HL-60 (cell line): ENCODE results near the gene RPL35.
"Not testable (repeated sequence)": the region's sequence is repeated elsewhere in the genome, so short reads cannot be mapped to it uniquely, and the experiment has no call there.

ENCODE experiments used
- DNase-seq, 2 experiments: peaks; one replicate each; pipeline ENCODE4 v3.0.0-alpha.2; 2010 to 2020; ENCODE audit warnings: low read depth in 1 of 2, low spot score in 1 of 2
- H3K27ac ChIP-seq: fragments of 250-450 bp; sonication (Bioruptor Pico); replicated peaks from 2 replicates; pipeline ENCODE4 v1.5.1; 2020; ENCODE audit warnings: mild to moderate bottlenecking, moderate library complexity
- H3K27me3 ChIP-seq: fragments of 250-450 bp; sonication (Bioruptor Pico); 2 replicates; pipeline ENCODE4 v1.5.1; 2021; ENCODE audit warnings: mild to moderate bottlenecking, moderate library complexity; ENCODE audit not compliant: insufficient read depth, poor library complexity, severe bottlenecking
- H3K4me3 ChIP-seq: replicated peaks from 2 replicates; pipeline ENCODE4 v1.5.1; 2011; ENCODE audit warnings: mild to moderate bottlenecking, control low read depth, low read length; ENCODE audit not compliant: insufficient read depth
- GABPA ChIP-seq: IDR thresholded peaks from 2 replicates; pipeline ENCODE4 v1.6.1; 2012; ENCODE audit warnings: low read depth
- POLR2AphosphoS5 ChIP-seq: IDR thresholded peaks from 2 replicates; pipeline ENCODE4 v1.6.1; 2012; ENCODE audit warnings: low read depth
- SPI1 ChIP-seq: IDR thresholded peaks from 2 replicates; pipeline ENCODE4 v1.6.1; 2012; ENCODE audit warnings: low read depth, mild to moderate bottlenecking, borderline replicate concordance
- TF ChIP-seq, protein P1 (sequence below): IDR thresholded peaks from one replicate; pipeline ENCODE4 v1.5.1; 2011; ENCODE audit warnings: low read length, control low read depth, inconsistent platforms; ENCODE audit not compliant: insufficient read depth
- TF ChIP-seq, protein P2 (sequence below): IDR thresholded peaks from 2 replicates; pipeline ENCODE4 v1.6.1; 2012; ENCODE audit warnings: low read depth; ENCODE audit not compliant: insufficient replicate concordance

Gene RPL35

DNA sequence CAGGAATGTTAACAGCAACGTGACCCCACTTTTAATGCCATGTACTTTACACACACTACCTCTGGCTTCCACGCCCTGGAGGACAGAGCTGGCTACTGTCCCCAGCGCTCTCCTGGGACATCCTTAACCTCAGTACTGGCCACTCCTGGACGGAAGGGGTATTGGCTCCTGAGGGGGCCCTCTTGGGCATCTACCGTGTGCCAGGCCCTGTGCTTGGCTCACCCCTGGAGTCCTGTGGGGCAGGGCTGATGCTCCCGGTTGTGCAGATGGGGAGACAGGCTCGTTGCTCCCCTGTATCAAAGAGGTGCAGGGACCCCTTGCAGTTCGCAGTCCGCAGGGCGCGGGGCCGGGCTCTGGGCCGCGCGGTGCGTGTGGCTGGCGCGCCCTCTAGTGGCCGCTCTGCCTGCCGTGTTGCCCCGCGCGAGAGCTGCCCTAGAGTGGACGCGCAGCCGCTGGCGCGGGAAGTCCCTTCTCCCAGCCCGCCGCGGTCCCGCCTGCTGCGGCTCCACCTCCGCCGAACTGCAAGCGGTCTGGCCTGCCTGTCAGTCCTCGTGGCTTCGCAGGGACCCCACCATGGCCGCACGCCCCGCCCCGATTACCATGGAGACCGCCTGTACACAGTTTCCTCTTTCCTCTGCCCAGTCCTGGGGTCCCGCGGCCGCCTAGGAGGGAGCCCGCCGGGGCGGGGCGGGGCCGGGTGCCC, 8.8 kb downstream of the RPL35 start, which contains the start of gene WDR38:
TSS of gene WDR38 (plus strand) at position 632 of the 703 bp plus-strand sequence. CDS start 72 bp downstream, outside the sequence.
- peak in 1 of 2 experiments; percentile 63 for DNase-seq
- TF ChIP-seq, protein P1, sequence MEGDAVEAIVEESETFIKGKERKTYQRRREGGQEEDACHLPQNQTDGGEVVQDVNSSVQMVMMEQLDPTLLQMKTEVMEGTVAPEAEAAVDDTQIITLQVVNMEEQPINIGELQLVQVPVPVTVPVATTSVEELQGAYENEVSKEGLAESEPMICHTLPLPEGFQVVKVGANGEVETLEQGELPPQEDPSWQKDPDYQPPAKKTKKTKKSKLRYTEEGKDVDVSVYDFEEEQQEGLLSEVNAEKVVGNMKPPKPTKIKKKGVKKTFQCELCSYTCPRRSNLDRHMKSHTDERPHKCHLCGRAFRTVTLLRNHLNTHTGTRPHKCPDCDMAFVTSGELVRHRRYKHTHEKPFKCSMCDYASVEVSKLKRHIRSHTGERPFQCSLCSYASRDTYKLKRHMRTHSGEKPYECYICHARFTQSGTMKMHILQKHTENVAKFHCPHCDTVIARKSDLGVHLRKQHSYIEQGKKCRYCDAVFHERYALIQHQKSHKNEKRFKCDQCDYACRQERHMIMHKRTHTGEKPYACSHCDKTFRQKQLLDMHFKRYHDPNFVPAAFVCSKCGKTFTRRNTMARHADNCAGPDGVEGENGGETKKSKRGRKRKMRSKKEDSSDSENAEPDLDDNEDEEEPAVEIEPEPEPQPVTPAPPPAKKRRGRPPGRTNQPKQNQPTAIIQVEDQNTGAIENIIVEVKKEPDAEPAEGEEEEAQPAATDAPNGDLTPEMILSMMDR: peak; percentile 49
- TF ChIP-seq, protein P2, sequence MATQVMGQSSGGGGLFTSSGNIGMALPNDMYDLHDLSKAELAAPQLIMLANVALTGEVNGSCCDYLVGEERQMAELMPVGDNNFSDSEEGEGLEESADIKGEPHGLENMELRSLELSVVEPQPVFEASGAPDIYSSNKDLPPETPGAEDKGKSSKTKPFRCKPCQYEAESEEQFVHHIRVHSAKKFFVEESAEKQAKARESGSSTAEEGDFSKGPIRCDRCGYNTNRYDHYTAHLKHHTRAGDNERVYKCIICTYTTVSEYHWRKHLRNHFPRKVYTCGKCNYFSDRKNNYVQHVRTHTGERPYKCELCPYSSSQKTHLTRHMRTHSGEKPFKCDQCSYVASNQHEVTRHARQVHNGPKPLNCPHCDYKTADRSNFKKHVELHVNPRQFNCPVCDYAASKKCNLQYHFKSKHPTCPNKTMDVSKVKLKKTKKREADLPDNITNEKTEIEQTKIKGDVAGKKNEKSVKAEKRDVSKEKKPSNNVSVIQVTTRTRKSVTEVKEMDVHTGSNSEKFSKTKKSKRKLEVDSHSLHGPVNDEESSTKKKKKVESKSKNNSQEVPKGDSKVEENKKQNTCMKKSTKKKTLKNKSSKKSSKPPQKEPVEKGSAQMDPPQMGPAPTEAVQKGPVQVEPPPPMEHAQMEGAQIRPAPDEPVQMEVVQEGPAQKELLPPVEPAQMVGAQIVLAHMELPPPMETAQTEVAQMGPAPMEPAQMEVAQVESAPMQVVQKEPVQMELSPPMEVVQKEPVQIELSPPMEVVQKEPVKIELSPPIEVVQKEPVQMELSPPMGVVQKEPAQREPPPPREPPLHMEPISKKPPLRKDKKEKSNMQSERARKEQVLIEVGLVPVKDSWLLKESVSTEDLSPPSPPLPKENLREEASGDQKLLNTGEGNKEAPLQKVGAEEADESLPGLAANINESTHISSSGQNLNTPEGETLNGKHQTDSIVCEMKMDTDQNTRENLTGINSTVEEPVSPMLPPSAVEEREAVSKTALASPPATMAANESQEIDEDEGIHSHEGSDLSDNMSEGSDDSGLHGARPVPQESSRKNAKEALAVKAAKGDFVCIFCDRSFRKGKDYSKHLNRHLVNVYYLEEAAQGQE: no peak
- TF ChIP-seq POLR2AphosphoS5 (no peak), SPI1 (no peak), GABPA (no peak)
- peak within 1 kb of the TSS; percentile 58 for H3K4me3 ChIP-seq
- H3K27me3 ChIP-seq: no peaks in the 10 kb centered on the region
- H3K27ac ChIP-seq: no peak within 1 kb of the TSS

DNA sequence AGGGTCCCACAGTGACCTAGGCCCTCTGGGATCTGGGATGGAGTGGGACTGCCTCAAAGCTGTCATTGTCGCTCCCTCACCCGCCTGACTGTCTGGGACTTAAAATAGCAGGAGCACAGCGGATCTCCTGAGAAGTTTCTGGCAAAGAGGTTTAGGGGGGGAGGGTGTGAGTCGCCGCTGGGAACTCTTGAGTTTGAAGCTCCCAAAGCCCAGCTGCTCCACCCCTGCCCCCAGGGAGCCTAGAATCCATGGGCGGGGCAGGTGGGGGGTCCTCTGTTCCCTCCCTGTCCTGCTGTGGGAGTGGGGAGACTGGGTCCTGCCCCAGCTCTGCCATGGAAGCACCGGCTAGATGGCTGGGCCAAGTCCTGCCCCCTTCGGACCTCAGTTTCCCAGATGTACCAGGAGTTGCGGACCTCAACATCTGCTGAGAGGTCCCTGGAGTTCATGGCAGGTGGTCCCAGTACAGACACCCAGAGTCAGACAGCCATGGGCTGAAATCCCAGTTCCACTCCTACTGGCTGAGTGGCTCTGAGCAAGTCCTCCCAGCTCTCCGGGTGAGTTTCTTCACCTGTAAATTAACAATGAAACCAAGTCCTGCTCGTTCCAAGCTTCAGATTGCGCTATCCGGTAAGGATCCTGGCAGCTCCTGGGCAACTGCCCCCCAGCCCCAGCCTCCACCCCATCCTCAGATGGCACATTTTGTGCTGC, 9.5 kb downstream of the RPL35 start:
- Histone ChIP-seq H3K27me3 (no peaks in the 10 kb centered on the region), H3K27ac (no peak overlapping the region), H3K4me3 (no peak overlapping the region)
- DNase-seq: no peak
- TF ChIP-seq SPI1: no peak
- TF ChIP-seq POLR2AphosphoS5: no peak
- TF ChIP-seq, protein P1: no peak
- no peak for TF ChIP-seq GABPA
- TF ChIP-seq, protein P2: no peak

DNA sequence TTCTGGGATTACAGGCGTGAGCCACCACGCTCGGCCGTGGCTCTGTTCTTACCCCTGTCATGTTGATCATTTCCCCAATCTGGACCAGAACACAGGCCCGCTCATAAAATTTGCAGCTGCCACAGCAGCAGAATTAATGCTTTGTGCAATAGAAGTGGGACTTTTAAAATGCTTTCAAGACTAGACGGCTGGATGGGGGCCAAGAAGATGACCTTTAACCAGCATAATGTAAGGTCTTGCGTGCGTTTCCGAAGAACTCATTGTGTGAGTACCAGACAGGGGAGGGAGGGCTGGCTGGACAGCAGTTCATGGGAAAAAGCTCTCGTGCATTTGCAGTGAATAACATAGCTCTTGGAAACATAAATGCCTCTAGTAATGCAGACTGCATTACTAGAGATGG, 12.0 kb downstream of the RPL35 start:
- DNase-seq: no peak
- H3K27ac ChIP-seq: no peak overlapping the region
- TF ChIP-seq GABPA: no peak
- no peak overlapping the region for H3K4me3 ChIP-seq
- H3K27me3 ChIP-seq: no peaks in the 10 kb centered on the region

DNA sequence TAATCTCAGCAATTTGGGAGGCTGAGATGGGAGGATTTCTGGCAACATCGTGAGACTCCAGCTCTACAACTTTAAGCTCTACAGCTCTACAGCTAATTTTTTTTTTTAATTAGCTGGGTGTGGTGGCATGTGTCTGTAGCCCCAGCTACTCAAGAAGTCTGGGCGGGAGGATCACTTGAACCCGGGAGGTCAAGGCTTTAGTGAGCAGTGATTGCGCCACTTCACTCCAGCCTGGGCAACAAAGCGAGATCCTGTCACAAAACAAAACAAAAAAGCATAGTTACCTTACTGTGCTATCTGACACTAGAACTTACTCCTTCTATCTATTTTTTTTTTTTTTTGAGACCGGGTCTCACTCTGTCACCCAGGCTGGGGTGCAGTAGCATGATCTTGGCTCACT, 14.8 kb downstream of the RPL35 start:
- Histone ChIP-seq H3K27ac (no peak overlapping the region), H3K27me3 (no peaks in the 10 kb centered on the region), H3K4me3 (no peak overlapping the region)
- TF ChIP-seq POLR2AphosphoS5: no peak
- no peak for DNase-seq

DNA sequence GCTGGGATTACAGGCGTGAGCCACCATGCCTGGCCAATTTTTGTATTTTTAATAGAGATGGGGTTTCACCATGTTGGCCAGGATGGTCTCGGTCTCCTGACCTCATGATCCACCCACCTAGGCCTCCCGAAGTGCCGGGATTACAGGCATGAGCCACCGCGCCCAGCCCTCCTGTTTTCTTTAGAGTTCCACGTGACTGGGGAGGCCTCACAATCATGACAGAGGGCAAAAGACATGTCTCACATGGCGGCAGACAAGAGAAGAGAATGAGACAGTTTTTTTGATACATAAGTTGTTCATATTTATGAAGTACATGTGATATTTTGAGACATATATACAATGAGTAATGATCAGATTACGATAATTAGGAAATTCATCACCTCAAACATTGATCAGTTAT, 15.3 kb downstream of the RPL35 start:
- H3K27ac ChIP-seq, H3K4me3 ChIP-seq, H3K27me3 ChIP-seq, DNase-seq: not testable (repeated sequence)
